Measurements from ENCODE around the gene QPCT.
"Not testable (repeated sequence)": the region's sequence is repeated elsewhere in the genome, so short reads cannot be mapped to it uniquely, and the experiment has no call there.

QPCT gene

DNA sequence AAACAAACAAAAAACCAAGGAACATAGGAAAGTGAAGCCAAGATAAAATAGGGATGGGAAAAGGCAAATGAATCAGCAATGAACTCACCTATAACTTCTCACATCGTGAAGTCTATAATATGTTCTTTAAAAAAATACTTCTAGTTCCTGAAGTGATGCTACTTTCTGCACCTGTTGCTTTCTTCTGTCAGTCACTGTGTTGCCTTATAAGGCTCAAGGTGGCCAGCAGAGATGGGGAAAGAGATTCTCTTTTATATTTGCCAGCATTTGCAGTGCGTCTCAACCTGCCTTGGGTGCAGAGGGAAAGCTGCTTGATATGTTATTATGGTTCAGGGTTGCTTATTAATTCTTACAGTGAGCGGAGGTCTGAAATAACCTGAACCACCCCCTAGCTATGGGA is 14.0 kb downstream of the QPCT start:
- DNase-seq (ENCODE audit: low read depth in 2 of 2) = no peak

DNA sequence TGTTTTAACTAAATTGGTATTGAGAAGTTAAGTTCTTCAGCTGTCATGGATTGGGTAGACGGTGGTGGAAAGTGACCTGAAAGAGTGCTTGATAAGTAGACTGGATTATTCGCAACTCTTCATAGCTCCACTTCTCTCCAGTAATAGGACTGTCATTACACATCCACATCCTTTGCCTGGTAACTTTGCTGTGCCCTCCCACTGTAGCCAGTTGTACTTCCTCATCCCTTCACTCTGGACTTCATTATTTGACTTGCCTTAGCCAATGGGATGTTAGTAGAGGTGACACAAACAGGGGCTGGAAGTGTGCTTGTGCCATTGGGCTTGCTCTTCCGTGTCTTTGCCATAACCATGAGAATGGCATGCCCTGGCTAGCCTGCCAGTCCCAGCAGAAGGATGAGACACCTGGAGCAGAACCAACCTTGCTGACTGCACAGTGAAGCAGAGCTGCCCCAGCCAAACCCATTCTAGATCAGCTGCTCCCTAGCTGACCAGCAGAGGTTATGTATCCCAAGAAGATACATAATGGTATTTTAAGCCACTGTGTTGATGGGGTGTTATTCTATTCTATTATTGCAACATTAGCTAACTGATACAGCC is 16.9 kb downstream of the QPCT start:
- DNase-seq (ENCODE audit: low read depth in 2 of 2) = no peak

DNA sequence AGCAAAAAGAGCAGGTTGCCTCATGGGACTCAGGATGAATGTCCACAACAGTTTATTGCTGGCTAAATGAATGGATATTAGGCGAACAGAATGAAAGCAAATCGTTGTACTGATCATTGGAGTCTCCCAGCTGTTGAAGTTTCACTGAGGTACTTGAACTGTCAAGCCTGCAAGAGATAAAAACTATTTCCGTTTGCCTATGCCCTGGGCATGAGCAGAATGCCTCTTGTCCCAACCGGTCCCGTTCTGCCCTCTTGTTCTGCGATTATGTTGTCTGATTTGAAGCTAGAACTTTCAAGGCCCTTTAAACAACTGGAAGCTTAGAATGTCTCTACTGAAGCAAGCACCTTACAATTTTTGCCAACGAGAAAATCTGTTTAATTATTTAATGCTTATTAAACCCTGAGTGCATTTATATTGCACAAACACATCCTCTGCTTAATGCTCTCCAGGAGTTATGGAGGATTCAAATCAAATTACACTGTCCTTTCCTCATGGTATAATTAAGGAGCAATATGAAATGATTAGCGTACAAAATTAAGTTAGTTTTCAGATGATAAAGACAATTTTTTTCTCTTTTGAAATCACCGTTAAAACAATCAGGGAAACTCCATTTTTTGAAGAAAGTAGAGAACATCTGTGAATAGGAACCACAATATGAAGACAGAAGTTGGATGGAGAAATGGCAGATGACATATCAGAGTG is 17.7 kb downstream of the QPCT start:
- DNase-seq (ENCODE audit: low read depth in 2 of 2) = no peak

DNA sequence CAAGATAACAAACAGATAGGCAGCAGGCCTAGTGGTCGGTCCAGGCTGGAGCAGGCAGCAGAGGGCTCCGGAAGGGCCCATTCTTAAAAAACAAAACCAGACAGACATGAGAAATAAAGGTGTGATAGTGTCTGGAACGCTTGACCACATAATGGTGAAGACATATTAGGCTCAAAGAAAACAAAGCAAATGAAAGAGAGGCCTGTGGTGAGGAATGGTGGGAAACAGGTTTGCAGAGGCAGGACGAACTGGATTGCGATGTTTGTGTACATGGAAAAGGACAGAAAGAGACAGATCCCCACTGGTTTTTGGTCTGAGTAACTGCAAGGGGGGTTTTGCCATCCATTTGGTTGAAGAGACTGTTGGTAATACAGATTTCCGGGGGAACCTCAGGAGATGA is 19.9 kb downstream of the QPCT start:
- no peak for DNase-seq (ENCODE audit: low read depth in 2 of 2)

DNA sequence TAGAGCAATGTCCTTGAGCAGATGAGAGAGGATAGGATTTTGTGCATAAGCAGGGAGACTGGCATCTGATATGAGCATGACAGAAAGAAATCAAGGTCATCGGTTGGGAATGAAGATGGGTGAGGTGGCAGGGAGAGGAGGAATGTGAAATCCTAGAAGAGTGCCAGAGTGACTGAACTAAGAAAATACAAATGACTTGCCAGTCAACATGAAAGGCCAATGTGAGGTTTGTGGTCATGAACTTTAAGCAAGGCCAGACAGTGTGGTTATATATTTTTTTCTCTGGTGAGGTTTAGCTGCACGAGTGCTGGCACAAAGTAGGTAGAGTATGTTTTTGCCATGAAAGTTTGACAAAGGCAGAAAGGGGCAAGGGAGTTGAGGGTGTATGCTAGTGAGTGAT is 21.2 kb downstream of the QPCT start:
- DNase-seq (ENCODE audit: low read depth in 2 of 2) = no peak

DNA sequence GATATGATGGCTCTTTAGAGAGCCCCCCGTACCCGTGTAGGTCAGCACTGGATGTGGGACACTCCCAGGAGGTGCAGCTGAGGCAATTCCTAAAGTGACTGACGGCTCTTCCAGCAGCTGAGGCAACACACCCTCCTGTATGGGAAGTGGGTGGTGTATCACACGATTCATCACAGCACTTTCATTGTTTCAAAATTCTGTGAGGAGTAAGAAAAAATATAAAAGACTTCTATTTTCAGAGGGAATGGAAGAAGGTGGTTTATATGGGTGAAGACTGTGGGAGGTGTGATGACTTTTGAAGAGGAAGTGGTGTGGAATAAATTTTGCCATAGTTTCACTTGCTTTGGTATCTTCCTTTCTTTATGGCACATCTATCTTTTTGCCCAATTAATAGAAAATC is 22.3 kb downstream of the QPCT start:
- DNase-seq (ENCODE audit: low read depth in 2 of 2) = no peak

DNA sequence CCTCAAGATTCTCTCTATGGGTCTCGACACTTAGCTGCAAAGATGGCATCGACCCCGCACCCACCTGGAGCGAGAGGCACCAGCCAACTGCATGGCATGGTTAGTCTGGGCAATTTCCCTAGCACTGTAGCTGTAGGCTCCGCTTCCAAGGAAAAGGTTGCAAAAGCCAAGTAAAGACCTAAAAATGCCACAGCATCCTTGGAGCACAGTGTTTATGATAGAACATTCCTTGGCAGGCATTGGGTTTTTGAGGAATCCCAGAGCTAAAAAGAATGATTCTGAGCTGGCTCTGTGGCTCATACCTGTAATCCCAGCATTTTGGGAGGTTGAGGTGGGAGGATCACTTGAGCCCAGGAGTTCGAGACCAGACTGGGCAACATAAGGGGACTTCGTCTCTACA is 22.9 kb downstream of the QPCT start:
- no peak for DNase-seq (ENCODE audit: low read depth in 2 of 2)

DNA sequence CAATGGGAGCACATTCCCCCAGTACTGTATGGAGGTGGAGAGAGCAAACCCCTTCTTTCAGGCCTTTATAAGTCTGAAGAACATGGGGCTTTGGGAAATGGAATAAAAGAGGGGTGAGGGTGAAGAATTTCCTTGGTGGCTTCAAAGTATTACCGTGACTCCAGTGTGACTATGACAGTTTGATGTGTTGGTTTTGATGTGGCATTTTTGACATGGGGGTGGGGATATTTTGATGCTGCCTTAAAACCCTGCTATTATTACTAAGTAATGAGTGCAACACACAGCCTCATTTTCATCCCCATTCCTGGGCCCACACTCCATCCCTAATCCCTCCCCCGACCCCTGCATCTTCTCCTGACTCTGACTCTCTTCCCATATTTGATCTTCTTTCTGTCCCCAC is 23.6 kb downstream of the QPCT start:
- DNase-seq (ENCODE audit: low read depth in 2 of 2) = peak in 1 of 2 donors; percentile 20

DNA sequence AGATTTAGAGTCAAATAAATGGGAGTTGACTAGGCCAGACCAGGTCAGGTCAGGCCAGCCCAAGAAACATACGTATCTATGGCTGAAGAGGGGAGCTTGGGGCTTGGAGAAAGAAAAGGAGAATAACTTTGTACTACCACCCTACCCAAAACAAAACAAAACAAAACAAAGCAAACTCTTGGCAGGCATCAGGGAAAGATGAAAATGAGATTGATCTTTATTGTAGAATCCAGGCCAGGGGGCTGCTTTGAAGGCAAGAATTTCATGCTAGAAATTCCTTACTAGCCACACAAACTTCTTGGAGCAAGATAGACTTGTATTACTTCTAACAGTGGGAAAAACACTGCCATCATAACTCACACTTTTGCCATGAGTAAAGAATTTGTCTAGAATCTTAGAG is 26.2 kb downstream of the QPCT start:
- no peak for DNase-seq (ENCODE audit: low read depth in 2 of 2)

DNA sequence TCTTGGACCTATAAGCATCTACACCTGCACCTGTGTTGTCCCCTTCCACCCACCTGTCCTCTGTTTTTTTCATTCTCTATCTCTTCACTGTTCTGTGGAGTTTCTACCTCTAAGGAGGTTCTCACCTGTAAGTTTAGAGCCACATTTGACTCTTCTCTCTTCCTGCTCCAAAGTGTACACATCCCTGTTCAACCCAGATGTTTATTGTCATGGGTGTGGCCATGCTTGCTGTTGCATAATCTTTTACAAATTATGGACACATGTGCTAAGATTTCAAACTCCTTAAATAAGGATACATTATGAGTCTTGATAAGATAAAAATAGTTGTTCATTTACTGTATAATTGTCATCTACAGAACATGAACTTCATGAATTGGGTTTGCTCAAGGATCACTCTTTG is 27.6 kb downstream of the QPCT start:
- DNase-seq (ENCODE audit: low read depth in 2 of 2) = no peak

DNA sequence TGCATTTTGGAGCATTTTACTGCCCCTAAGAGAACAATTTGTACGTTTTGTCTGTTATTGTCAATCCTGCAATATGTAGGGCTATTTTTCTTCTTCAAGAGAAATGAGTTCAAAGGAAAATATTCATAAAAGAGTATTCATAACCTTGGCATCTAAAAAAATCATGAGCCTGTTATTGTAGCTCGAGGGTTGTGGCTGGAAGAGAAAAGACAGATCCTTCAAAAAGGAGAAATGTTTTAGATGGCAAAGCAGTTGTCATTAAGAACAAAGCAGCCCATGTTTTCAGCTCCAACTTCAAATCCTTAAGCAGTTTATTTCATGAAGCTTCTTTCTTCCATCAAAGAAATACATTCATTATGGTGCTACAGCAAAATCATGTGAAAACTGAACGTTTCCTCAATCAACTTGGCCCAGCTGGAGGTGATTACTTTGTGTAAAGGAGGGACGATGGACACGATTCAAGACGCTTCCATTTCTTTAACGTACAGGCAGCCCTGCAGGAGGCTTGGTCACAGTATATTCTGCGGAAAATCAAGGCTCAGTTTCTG is 31.4 kb downstream of the QPCT start:
- DNase-seq (ENCODE audit: low read depth in 2 of 2) = no peak

DNA sequence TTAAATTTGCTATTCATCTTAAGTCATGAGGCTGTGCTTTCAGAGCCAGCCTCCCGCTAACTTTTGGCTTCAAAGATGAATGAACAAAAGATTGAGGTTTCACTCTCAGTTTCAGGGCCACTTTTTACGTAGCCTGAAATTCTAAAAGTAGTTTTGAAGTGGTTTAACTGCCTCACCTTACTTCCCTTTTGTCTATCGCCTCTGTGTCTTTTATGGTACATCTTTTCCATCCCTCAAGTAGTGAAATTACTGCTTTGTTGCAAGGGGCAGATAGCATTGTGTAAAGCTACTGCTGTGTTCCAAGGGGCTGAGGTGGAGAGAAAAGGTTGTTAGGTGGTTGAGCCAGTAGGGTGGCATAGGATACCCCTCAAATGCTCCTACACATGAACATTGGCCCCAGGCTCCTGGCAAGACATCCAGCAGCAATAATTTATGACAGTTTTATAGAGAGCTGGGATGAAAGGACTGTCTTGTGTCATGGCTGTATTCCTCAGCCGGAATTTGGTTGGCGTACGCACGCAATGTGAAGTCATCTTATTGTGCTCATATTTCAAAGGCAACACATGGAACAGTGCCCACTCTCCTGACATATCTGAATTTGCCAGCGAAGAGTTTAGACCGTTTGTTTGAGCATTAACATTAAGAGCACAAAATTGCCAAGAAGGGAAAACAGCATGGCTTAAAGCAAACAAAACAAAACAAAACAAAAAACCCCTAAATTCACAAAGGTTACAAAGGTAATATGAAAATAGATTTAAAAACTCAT is 32.2 kb downstream of the QPCT start:
- DNase-seq (ENCODE audit: low read depth in 2 of 2) = no peak

DNA sequence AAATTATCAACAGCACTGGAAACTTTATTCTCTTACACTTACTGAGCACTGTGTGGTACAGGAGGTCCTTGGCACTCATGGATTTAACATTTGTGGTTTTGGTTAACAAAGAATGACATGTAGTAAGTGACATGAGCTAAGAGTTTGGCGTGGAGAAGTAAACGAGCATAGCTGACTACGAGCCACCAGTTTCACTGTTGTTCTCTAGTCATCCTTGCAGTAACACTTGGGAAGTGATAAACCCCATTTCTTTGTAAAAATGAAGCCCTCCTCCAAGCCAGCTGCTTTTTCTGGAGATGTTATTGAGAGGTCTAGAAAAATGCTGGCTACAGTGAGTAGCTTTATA is 32.7 kb downstream of the QPCT start:
- no peak for DNase-seq (ENCODE audit: low read depth in 2 of 2)

DNA sequence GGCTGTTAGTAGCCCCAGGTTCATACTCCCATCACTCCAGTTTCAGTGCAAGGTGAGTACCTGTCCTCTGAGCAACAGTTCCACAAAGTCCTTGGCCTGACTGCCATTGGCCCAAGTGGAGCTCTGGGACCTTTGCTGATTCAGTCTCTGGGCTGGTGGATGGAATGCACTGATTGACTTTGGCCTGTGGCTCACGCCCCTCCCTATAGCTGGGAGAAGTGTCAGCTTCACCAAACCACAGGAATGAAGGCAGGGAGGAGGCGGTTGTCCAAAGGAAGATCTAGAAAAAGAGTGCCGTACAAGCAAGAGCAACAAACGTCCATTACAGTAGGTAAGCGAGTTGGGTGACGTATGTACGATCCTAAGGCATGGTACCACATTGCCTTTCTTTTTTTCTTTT is 34.0 kb downstream of the QPCT start:
- DNase-seq (ENCODE audit: low read depth in 2 of 2) = no peak

DNA sequence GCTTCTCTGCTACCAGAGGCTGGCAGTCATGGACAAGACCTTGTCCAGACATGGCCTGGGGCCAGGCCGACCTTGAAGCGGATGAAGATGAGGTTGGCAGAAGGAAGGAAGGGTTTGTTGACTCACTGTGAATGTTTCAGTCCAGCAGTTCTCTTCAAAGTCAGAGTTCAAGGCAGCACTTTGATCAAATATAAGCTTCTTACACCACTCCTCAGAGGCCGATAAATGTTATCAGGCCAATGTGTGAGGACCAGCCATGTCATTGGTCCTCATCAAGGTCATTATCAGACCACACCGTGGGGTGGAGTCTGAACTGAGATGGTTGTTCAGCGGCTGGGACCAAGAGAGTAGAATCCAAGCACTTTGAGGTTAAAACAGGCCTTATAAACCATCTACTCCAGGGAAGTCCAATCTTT is 35.5 kb downstream of the QPCT start:
- no peak for DNase-seq (ENCODE audit: low read depth in 2 of 2)

DNA sequence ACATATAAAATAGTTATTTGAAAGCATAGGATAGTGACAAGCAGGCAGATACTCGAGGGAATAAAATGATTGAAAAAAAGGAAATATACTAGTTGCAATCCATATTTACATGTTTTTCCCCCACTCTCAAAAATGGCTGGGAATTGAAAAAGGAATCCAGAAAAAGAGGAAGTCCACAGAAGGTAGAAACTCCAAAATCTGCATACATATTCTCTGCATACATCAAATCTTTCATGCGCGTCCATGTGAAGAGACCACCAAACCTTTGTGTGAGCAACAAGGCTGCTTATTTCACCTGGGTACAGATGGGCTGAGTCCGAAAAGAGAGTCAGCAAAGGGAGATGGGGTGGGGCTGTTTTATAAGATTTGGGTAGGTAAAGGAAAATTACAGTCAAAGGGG is 36.4 kb downstream of the QPCT start:
- DNase-seq (ENCODE audit: low read depth in 2 of 2) = not testable (repeated sequence)

DNA sequence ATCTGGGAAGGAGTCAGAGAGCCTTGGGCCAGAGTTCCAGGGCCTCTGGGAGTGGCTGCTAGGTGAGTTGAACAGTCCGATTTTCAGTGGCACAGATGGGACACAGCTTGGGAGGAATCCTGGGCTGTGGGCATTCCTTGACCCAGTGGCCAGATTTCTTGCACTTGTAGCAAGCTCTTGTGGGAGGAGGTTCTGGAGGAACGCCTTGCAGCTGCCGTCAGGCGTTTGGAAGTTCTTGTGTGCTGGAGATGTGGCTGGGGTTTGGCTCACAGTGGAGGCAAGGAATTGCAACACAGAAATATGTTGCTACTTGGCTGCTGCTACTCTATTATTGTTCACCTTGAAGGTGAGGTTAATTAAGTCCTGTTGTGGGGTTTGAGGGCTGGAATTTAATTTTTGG is 39.8 kb downstream of the QPCT start:
- not testable (repeated sequence) for DNase-seq (ENCODE audit: low read depth in 2 of 2)

DNA sequence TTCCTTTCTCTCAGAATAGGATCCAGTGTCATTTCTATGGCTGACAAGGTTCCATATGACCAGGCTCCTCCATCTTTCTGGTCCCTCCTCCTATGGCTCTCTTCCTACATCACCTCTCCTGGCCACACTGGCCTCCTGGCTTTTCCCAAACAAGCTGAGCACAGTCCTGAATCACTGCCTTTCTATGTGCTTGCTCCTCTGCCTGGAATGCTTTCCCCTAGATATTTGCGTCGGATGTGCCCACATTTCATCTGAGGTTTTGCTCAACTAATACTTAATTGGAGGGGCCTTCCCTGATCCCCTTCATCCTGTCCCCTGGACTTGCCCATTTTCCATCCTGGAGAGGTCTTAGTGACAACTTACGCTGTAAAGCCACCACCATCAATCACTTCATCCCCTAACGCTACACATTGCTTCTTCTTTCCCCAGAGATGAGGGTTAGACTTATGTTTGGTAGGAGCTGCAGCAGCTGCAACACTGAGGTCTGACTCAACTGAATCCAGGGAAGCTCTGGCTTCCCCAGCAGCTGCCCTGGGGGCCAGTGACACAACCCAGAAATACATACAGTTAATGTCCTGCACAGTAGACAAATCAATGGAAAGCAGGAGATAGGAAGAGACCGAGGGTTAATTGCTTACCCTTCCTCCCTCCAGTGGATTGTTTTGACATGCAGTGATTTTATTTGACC is 42.9 kb downstream of the QPCT start:
- DNase-seq (ENCODE audit: low read depth in 2 of 2) = no peak

DNA sequence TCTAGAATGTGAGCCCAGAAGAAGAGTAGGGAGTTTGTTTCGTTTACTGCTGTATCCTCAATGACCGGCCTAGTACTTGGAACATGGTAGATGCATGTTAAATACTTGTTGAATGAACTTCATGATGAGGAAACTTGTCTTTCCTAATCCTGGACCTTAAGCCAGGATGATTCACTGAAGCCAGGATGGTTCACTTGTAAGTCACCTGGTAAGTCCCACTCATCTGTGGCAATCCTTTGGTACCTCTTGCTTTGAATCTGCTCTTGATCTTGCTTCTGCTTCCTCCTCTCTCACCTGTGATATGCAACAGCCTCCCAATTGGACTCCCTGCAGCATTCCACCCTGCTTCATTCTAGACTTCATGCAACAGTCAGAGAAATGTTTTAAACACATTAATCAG is 43.6 kb downstream of the QPCT start:
- DNase-seq (ENCODE audit: low read depth in 2 of 2) = no peak

DNA sequence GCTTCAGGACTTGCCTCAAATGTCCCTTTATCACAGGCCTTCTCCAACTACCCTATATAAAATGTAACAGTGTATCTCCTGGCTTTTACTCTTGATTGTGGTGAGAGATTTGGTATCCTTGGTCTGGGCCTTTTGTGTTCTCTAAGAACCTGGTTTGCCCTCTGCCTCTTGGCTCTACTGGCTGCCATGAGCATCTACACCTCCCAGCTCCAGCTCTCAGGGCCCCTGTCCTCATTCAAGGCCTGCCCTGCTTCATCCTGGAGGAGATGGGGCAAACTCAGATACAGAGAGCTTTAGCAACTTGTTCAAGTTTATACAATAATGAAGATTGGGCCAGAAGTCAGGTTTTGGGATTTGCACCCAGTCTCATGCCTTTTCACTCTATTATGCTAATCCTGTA is 45.0 kb downstream of the QPCT start:
- no peak for DNase-seq (ENCODE audit: low read depth in 2 of 2)

DNA sequence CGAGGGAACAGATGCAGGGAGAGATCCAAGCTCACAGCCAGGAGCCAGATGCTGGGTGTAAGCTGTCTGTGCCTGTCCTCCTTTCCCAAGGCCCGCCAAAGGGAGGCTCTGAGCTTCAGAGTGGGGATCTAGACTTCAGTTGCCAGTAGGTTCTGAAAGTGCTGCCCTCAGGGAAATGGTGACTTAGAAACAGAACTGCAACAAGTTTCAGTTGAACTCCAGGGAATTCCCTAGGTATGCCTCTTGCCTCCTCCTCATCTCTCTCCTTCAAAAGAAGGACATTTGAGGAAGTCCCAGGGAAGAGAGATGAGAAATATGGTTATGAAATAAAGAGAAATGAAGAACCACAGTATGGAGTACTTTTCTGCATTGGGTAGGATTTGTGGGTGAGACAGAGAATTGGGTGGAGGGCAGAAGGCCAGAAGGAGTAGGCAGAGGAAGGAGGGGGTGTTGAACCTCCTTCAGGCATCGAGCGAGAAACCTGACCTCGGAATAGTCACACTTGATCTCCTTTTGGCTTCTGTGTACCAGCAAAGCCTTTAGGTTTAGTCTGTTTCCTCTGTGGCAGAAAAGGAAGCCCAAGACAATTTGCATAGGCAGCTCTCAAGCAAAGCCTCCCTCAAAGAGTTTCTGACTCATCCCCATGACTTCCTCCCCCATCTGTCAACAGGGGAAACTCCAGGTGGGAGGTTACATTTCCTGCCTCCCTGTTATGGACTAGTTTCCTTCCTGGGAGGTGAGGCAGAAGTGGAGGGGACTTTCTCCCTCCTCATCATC is 45.7 kb downstream of the QPCT start:
- peak; percentile 51 to 70 for DNase-seq (ENCODE audit: low read depth in 2 of 2)

DNA sequence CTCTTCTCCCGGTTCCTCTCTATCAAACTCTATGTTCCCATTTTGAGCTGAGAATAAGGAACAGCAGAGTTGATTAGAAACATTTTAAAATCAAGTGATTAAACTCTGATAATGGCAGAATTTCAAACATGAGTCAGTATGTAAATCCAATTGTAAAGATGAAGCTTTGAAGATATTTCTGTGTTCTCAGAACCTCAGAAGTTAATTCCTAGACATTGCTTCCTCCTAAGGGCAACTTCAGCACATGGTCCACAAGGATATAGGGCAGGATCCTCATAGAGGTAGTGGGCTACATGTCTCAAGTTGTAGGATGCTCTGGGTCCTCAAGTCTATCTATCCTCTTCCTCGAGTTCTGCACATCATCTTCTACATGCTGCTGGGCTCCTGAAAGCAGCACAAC is 46.3 kb downstream of the QPCT start:
- DNase-seq (ENCODE audit: low read depth in 2 of 2) = no peak
